AG09319 (cell line): ENCODE measurements around the gene CDH19.

Experiments used
- DNase-seq: peaks from one replicate; pipeline ENCODE4 v3.0.0-alpha.2; 2010; ENCODE audit warnings: low read depth; ENCODE audit errors: extremely low read depth
- TF ChIP-seq, protein P1 (sequence below): IDR thresholded peaks from 2 replicates; pipeline ENCODE4 v1.5.1; 2011; ENCODE audit warnings: low read depth, mild to moderate bottlenecking, inconsistent platforms, low read length, moderate library complexity

Gene CDH19

DNA sequence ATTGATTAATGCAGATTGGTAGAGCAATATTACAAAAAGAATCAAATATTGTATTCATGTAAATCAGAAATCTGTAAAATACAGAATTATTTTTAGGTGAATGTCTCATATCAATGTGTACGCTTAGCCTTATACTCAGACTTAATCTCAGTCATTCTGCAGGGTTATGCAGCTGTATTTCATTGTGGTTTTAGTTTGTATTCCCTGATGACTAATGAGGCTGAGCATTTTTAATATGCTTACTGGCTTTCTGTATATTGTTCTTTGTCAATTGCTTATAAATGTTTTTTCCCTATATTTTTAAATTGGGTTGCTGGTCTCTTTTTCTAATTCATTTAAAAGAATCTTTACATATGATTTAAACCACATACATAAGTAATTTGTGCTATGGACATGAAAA, 50.1 kb downstream of the CDH19 start:
- TF ChIP-seq, protein P1, sequence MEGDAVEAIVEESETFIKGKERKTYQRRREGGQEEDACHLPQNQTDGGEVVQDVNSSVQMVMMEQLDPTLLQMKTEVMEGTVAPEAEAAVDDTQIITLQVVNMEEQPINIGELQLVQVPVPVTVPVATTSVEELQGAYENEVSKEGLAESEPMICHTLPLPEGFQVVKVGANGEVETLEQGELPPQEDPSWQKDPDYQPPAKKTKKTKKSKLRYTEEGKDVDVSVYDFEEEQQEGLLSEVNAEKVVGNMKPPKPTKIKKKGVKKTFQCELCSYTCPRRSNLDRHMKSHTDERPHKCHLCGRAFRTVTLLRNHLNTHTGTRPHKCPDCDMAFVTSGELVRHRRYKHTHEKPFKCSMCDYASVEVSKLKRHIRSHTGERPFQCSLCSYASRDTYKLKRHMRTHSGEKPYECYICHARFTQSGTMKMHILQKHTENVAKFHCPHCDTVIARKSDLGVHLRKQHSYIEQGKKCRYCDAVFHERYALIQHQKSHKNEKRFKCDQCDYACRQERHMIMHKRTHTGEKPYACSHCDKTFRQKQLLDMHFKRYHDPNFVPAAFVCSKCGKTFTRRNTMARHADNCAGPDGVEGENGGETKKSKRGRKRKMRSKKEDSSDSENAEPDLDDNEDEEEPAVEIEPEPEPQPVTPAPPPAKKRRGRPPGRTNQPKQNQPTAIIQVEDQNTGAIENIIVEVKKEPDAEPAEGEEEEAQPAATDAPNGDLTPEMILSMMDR: no peak
- no peak for DNase-seq

GRCh38 chr18:66550366-66550765, 53.5 kb downstream of the CDH19 start:
- TF ChIP-seq, protein P1: no peak
- DNase-seq: no peak

- no peak for DNase-seq
- TF ChIP-seq, protein P1: no peak
Measured at GRCh38 chr18:66548747-66549146, 55.1 kb downstream of the CDH19 start.

DNA sequence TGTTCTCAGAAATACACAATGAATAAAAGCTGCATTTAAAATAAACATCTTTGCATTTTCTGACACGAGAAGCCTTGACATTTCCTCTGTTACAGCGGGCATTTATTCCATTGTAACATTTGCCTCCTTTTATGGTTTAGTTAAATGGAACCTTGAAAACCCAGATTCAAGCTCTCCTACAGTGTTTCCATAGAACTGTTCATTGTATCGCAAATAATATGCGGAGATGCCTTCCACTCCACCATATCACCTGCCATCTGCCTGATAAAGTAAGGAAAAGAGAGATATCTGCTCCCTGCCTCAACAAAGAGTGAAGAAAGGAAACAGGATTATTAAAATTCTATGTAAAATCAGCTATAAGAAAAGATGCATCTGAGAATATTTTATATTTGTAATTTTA, 69.8 kb downstream of the CDH19 start:
- no peak for DNase-seq
- TF ChIP-seq, protein P1: no peak

- TF ChIP-seq, protein P1: no peak
- DNase-seq: no peak
Measured at GRCh38 chr18:66533693-66534092, 70.2 kb downstream of the CDH19 start.

GRCh38 chr18:66523219-66523991, 80.5 kb downstream of the CDH19 start:
- DNase-seq: no peak
- TF ChIP-seq, protein P1: no peak

- TF ChIP-seq, protein P1: no peak
- no peak for DNase-seq
Measured at GRCh38 chr18:66513996-66514395, 89.9 kb downstream of the CDH19 start.
